Ramos (cell line): Measurements from ENCODE around the gene RAMACL.

Source experiments
- in situ Hi-C: fragments of 300-500 bp; cut with MboI; formaldehyde crosslinking; loops from one replicate; pipeline ENCODE4 v1.14.3; 2022; ENCODE audit warnings: low sequenced_read_pairs; ENCODE audit not compliant: unreplicated experiment

RAMACL gene

DNA sequence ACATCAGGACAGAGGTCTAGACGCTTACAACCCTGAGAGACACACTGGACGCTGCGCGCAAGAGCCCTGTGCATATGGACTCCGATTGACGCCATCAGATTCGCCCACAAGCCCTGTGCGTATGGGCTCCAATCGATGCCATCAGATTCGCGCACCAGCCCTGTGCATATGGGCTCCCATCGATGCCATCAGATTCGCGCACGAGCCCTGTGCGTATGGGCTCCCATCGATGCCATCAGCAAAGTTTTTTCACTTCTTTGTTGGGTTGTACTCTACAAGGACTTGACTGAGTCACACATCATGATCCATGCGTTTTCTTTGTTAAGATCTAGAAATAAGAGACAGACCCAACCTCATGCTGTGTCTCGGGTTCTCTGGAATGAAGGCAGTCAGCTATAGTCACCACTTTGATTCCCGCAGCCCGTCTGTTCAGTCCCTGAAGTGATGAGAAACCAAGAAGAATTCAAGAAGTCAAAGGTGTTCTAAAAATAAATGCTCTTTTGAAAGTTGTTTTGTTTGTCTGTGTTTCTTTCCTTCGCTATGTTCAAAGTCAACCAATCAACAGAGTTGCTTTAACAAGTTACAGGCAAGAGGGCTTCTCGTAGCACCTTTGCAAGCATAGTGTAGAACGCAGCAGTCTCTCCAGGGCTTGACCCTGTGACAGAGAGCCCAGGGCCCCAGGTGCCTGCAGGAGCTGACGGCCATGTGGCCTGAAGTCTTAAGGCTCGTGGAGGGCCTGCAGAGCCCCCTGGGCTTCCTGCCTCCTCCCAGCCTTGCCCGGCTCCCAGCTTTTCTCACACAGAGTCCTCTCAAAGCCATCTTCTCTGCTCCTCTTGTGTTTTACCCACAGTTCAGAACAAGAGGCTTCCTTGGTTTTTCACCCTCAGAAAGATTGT lies 32.6 kb upstream of the RAMACL start:
- in situ Hi-C loops = no loop called here

DNA sequence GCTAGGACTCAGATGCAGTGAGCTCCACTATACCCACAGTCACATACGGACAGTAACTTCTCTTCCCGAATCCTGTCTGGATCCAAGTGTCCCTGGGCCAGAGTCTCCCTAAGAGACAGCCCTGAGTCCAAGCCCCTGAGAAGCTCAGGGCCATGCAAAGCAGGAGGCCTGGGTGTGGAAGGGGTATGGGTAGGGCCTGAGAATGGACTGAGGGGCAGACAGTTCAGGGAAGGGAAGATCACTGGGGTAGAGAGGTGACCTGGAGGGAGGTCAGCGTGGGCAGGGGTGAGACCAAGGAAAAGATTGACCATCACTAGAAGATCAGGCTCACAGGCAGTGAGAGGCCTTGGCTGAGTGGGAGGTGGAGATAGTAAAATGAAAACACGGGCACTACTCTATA lies 31.8 kb upstream of the RAMACL start:
- in situ Hi-C loops = no loop called here

- in situ Hi-C loops = no loop called here
Measured at GRCh38 chr6:166617359-166617758, 30.9 kb upstream of the RAMACL start.

- in situ Hi-C loops = no loop called here
Measured at GRCh38 chr6:166616261-166617238, 30.1 kb upstream of the RAMACL start.

- in situ Hi-C loops = no loop called here
Measured at GRCh38 chr6:166615059-166615770, 28.7 kb upstream of the RAMACL start.

DNA sequence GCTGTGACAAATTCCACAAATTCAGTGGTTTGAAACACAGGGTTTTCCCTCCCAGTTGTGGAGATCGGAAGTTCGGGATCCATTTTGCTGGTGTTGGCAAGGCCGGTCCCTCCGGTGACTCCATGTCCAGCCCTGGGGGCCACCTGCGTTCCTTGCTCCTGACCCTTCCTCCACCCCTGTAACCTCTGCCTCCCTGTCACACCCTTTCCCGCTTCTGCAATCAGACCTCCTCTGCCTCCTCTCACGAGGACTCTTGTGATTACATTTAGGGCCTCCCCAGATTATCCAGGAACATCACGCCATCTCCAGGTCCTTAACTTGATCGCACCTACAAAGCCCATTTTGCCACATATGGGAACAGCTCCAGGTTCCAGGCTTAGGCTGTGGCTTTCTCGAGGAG lies 28.1 kb upstream of the RAMACL start:
- in situ Hi-C loops = no loop called here

- in situ Hi-C loops = no loop called here
Measured at GRCh38 chr6:166614171-166614583, 27.7 kb upstream of the RAMACL start.

- in situ Hi-C loops = no loop called here
Measured at GRCh38 chr6:166613027-166613426, 26.5 kb upstream of the RAMACL start.

GRCh38 chr6:166612471-166612881 lies 26.0 kb upstream of the RAMACL start:
- in situ Hi-C loops = no loop called here

DNA sequence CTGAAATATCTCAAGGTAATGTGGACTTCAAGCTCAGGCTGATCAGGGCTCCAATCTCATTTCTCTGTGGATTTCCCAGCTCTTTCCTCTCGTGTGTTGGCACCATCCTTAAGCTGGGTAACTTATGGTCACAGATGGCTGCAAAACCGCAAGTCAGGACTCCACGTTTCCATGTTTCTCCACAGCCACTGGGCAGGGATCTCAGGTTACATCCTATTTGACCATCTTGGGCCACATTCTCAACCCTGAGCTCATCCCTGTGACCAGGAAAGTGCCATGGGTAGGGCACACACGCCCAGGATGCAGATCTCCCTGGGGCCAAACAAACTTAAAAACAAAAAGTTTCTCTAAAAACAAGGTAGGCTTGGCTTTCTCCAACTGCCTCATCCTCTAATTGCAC lies 25.2 kb upstream of the RAMACL start:
- in situ Hi-C loops = no loop called here

DNA sequence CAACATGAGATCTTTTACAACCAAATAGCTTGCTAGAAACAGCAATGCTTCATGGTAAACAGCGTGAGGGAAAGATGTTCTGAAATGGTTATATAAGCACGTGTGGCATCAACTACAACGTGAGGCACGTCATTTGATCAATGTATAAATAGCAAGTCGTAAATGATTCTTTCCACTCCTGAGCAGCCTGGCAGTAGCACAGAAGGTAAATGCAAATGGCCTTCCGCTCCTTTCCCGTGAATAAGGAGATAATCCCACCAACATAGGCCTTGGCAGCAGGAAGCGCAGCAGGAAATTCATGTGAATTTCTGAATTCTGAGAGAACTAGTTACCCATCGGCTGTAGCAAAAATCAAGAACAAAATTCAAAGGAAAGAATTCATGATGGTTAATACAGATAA lies 23.6 kb upstream of the RAMACL start:
- in situ Hi-C loops = no loop called here

DNA sequence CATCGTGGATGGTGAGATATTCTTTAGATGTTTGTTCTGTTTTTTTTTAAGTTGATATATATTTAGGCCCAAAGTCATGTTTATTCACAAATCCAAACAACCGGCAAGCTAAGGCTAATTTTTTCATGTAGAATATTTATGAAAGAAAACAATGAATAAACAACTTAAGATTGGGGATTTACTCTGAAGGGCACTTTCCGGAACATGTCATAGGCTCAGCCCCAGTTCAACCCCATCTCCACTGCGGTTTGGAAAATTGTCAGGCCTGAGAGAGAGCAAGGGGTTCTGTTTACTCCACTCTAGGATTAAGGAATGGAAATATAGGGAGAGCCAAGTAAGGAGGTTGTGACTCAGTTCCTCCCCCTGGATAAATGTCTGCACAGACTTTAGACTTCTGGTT lies 22.3 kb upstream of the RAMACL start:
- in situ Hi-C loops = no loop called here

GRCh38 chr6:166605752-166606151 lies 19.3 kb upstream of the RAMACL start:
- in situ Hi-C loops = no loop called here

GRCh38 chr6:166604911-166605310 lies 18.4 kb upstream of the RAMACL start:
- in situ Hi-C loops = no loop called here

DNA sequence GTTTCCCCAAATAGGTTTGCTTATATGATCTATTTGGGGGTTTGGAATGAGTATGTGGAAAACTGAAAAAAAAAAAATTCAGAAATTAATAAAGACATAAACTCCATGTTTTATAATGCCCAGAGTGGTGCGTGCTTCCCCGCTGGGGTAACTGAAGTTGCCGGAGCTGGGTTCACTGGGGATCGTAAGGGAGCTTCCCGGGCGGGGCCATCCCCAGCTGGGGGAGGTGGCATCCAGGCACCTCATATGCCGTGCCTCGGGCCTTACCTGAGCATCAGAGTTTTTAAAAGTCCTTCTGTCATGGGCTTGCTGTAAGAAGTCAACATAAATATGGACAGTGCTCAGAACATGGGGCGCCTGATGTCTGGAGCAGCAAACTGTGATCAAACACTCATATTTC lies 17.9 kb upstream of the RAMACL start:
- in situ Hi-C loops = no loop called here

DNA sequence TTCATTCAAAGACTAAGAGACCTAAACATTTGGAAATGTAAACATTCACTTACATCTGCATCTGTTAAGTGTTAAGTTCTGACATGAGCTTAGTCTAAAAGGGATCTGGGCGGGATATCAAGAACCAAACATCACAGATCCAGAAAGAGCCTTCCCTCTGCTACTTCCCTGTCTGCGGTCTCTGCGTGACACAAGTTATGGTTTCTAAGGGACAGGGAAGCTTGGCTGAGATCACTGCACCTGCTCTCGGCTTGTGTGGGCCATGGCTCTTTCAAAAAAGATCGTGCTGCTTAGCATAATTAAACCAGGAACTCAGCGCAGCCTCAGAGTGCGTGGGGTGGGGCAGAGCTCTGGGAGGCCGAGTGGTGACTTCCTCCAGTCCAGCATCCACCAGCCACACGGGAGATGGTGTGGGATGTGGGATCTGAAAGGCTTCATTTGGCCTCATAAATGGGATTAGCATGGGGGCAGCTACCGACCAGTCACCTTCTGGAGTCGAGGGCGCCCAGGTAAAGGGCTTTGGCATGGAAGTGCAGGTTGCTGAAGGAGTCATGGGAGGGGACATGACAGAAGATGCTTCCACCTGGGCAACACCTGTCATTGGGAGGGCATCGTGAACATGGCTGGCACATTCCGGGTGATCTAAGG lies 16.7 kb upstream of the RAMACL start:
- in situ Hi-C loops = no loop called here

- in situ Hi-C loops = no loop called here
Measured at GRCh38 chr6:166601956-166602355, 15.5 kb upstream of the RAMACL start.

DNA sequence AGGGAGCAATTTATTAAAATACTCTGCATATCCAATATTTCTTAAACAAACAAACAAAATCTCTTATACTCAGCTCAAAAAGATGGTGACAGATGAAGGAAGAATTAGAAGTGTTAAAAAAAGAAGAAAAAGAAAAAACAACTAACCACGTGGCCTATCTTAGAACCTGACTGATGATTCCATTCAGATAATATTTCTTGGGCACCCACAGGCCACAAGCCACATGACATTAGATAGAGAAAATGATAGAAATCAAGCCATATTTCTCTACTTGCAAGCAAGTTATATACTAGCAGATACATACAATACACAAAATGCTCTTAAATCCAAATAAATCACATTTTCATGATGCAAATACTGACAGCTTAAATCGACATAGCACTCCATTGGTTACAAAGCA lies 14.5 kb upstream of the RAMACL start:
- in situ Hi-C loops = no loop called here

DNA sequence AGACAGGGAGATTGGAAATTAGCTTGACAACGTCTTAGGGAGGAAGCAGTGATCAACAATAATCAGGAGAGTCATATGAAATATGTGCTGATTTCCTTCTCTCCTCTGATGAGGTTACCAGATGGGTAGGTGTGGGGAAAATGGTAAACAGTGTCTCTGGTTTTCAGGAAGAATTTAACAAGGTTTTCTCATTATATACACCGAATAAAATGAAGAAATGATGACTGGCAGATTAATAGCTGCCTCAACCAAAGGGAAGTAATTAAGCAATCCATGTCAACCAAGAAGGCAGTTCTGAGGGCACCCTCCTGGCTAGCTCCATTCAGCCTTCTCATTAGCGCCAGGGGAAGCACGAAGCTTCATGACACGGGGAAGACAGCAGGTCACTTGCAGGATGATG lies 12.7 kb upstream of the RAMACL start:
- in situ Hi-C loops = no loop called here
